SK-N-SH (cell line): ENCODE measurements around the gene UNC13B. TPM values are rescaled to one million over a fixed set of nuclear protein-coding genes. Genes with fewer than 3 reads are reported as not detected.

Experiments
- CTCF ChIA-PET: fragments of 300-600, 350-600 bp; formaldehyde crosslinking; extraction: SDS; loops from one replicate; lab custom pipeline; 2021; lab: Yijun Ruan, JAX
- POLR2A ChIA-PET: fragments of 350-600 bp; sonication (Branson Sonifier 250); formaldehyde crosslinking; extraction: SDS; loops from one replicate; lab custom pipeline; 2020; ENCODE audit warnings: antibody characterized with exemption, inconsistent platforms; lab: Yijun Ruan, JAX
- DNase-seq: peaks from one replicate; pipeline ENCODE4 v3.0.0; 2012
- H2AFZ ChIP-seq: fragments of 200-600 bp; sonication (generic); 2 replicates; pipeline ENCODE4 v1.8.1; 2016; ENCODE audit warnings: antibody characterized with exemption, mild to moderate bottlenecking, low read depth
- H3F3A ChIP-seq: fragments of 200-600 bp; sonication (generic); replicated peaks from 2 replicates; pipeline ENCODE3; 2016; ENCODE audit warnings: antibody characterized with exemption, mild to moderate bottlenecking; ENCODE audit not compliant: insufficient read depth
- H3K27ac ChIP-seq, 2 experiments: fragments of 200-500 bp in 1 of 2; fragments of 200-600 bp in 1 of 2; sonication (Bioruptor generic) in 1 of 2; sonication (generic), shearing (Covaris generic) in 1 of 2; 2 replicates each; pipeline versions ENCODE4 v1.5.1 to v1.6.1; 2014 to 2016; ENCODE audit warnings: low read depth in 2 of 2, inconsistent platforms in 1 of 2, low read length in 1 of 2, mild to moderate bottlenecking in 1 of 2, mixed read lengths in 1 of 2
- H3K27me3 ChIP-seq: fragments of 200-600 bp; sonication (generic), shearing (Covaris generic); 2 replicates; pipeline ENCODE4 v1.6.1; 2016; ENCODE audit warnings: mixed run types; ENCODE audit not compliant: insufficient read depth
- H3K36me3 ChIP-seq, 2 experiments: fragments of 200-500 bp in 1 of 2; fragments of 200-600 bp in 1 of 2; sonication (Bioruptor generic) in 1 of 2; sonication (generic) in 1 of 2; replicated peaks in 1 of 2; 2 replicates each; pipeline versions ENCODE3 to v1.5.1; 2014 to 2016; ENCODE audit warnings: low read length in 1 of 2, mild to moderate bottlenecking in 1 of 2; ENCODE audit not compliant: insufficient read depth in 2 of 2, control insufficient read depth in 1 of 2
- H3K4me1 ChIP-seq, 2 experiments: fragments of 200-500 bp in 1 of 2; fragments of 200-600 bp in 1 of 2; sonication (Bioruptor generic) in 1 of 2; sonication (generic), shearing (Covaris generic) in 1 of 2; 2 replicates each; pipeline versions ENCODE4 v1.5.1 to v1.6.1; 2014 to 2016; ENCODE audit warnings: low read depth in 1 of 2, low read length in 1 of 2, mixed run types in 1 of 2; ENCODE audit not compliant: insufficient read depth in 2 of 2, control insufficient read depth in 1 of 2
- H3K4me2 ChIP-seq: fragments of 200-600 bp; sonication (generic), shearing (Covaris generic); 2 replicates; pipeline ENCODE4 v1.6.1; 2017; ENCODE audit warnings: mixed run types
- H3K4me3 ChIP-seq, 2 experiments: fragments of 200-500 bp in 1 of 2; fragments of 200-600 bp in 1 of 2; sonication (Bioruptor generic) in 1 of 2; sonication (generic), shearing (Covaris generic) in 1 of 2; 2 replicates each; pipeline versions ENCODE4 v1.5.1 to v1.8.1; 2014 to 2016; ENCODE audit warnings: low read depth in 2 of 2, inconsistent platforms in 1 of 2, low read length in 1 of 2, mild to moderate bottlenecking in 1 of 2, mixed read lengths in 1 of 2, moderate library complexity in 1 of 2
- H3K79me2 ChIP-seq: fragments of 200-600 bp; sonication (generic); 2 replicates; pipeline ENCODE4 v1.8.1; 2017; ENCODE audit warnings: mild to moderate bottlenecking; ENCODE audit not compliant: insufficient read depth
- H3K9ac ChIP-seq: fragments of 200-600 bp; sonication (generic); 2 replicates; pipeline ENCODE4 v1.6.1; 2017; ENCODE audit warnings: mixed run types
- H3K9me2 ChIP-seq: fragments of 200-600 bp; sonication (generic); 2 replicates; pipeline ENCODE4 v1.6.1; 2017; ENCODE audit warnings: mixed run types
- H3K9me3 ChIP-seq: fragments of 200-600 bp; sonication (generic); 2 replicates; pipeline ENCODE4 v1.6.1; 2017; ENCODE audit warnings: mixed run types, mild to moderate bottlenecking, moderate library complexity
- H4K20me1 ChIP-seq: fragments of 200-600 bp; sonication (generic); 2 replicates; pipeline ENCODE4 v1.6.1; 2017; ENCODE audit warnings: mild to moderate bottlenecking, mixed run types; ENCODE audit not compliant: insufficient read depth
- CHD2 ChIP-seq: fragments of 150-350 bp; IDR thresholded peaks from 2 replicates; pipeline ENCODE4 v1.6.1; 2018; ENCODE audit warnings: low read length; ENCODE audit not compliant: partially characterized antibody
- ELF1 ChIP-seq: IDR thresholded peaks from 2 replicates; pipeline ENCODE4 v1.4.0; 2012
- FOXM1 ChIP-seq: IDR thresholded peaks from 2 replicates; pipeline ENCODE4 v1.4.0; 2012; ENCODE audit warnings: low read depth, mild to moderate bottlenecking
- GABPA ChIP-seq: IDR thresholded peaks from 2 replicates; pipeline ENCODE4 v1.4.0; 2012; ENCODE audit warnings: low read depth, mild to moderate bottlenecking
- GATA2 ChIP-seq: sonication (generic); formaldehyde crosslinking; IDR thresholded peaks from 2 replicates; pipeline ENCODE4 v1.5.0; 2020; ENCODE audit warnings: mild to moderate bottlenecking, missing genetic modification reagents
- JUND ChIP-seq: IDR thresholded peaks from 2 replicates; pipeline ENCODE4 v1.4.0; 2012
- MXI1 ChIP-seq: IDR thresholded peaks from 2 replicates; pipeline ENCODE4 v1.6.1; 2012; ENCODE audit warnings: mild to moderate bottlenecking, low read depth, low read length, improper control_type of control experiment
- NRF1 ChIP-seq: IDR thresholded peaks from 2 replicates; pipeline ENCODE4 v1.6.1; 2012; ENCODE audit warnings: low read depth, mild to moderate bottlenecking, low read length
- POLR2AphosphoS5 ChIP-seq: IDR thresholded peaks from 2 replicates; pipeline ENCODE4 v1.6.1; 2012; ENCODE audit warnings: low read depth, low read length
- RFX5 ChIP-seq: IDR thresholded peaks from 2 replicates; pipeline ENCODE4 v1.6.1; 2012; ENCODE audit warnings: mild to moderate bottlenecking, improper control_type of control experiment, low read length
- RXRA ChIP-seq: IDR thresholded peaks from 2 replicates; pipeline ENCODE4 v1.4.0; 2012; ENCODE audit warnings: low read depth, mild to moderate bottlenecking, borderline replicate concordance
- TCF12 ChIP-seq: IDR thresholded peaks from 2 replicates; pipeline ENCODE4 v1.4.0; 2012
- TEAD4 ChIP-seq: IDR thresholded peaks from 2 replicates; pipeline ENCODE4 v1.4.0; 2012; ENCODE audit warnings: mild to moderate bottlenecking, borderline replicate concordance; ENCODE audit not compliant: insufficient read depth
- YY1 ChIP-seq: IDR thresholded peaks from 2 replicates; pipeline ENCODE4 v1.4.0; 2012; ENCODE audit warnings: low read depth, mild to moderate bottlenecking
- WGBS: methylation state at CpG from one replicate; pipeline ENCODE4 v1.1.6; 2017; ENCODE audit warnings: low lambda C conversion rate; 5-methylcytosine and 5-hydroxymethylcytosine counted together
- polyA plus RNA-seq, 3 experiments: library from polyadenylated mRNA; depleted of rRNA; stranded (reverse); fragments of >200 nt; gene quantifications; 2 replicates each; pipeline ENCODE4 v1.2.3, GENCODE V29; 2012
- TF ChIP-seq, protein P1 (sequence below): IDR thresholded peaks from 2 replicates; pipeline ENCODE4 v1.4.0; 2012; ENCODE audit warnings: low read depth, borderline replicate concordance
- TF ChIP-seq, protein P2 (sequence below): IDR thresholded peaks from 2 replicates; pipeline ENCODE4 v1.4.0; 2012; ENCODE audit warnings: low read depth
- TF ChIP-seq, protein P3 (sequence below): fragments of 150-350 bp; IDR thresholded peaks from 2 replicates; pipeline ENCODE4 v1.6.1; 2016; ENCODE audit warnings: mild to moderate bottlenecking, low read depth, low read length
- TF ChIP-seq, protein P4 (sequence below): IDR thresholded peaks from 2 replicates; pipeline ENCODE4 v1.6.1; 2012; ENCODE audit warnings: mild to moderate bottlenecking, low read depth, low read length, moderate library complexity
- TF ChIP-seq, protein P5 (sequence below): fragments of 200-600 bp; sonication (generic); IDR thresholded peaks from 2 replicates; pipeline ENCODE4 v1.6.1; 2017; ENCODE audit warnings: antibody characterized with exemption, mild to moderate bottlenecking, moderate library complexity

Gene UNC13B
- polyA plus RNA-seq, 1 of the 3 experiments (the other 2 are of a cell fraction) = 8.1 TPM

DNA sequence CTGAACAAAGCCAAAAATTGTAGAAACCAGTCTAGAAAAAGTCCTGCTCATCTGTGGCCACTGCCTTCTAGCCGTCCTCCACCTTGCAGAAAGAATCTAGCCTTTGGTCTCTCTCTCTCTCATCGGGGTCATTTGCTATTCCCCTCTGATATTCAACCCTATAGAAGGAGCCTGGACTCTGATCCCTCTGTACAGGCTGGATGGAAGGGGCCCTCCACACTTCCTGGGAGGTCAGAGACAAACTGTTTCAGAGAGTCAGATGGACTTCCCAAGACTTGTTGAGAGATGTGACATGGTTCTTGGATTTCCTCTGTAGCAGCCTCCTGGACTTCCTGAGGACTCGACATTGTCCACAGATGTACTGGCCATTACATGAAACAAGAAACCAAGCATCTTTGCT lies 243.1 kb downstream of the UNC13B start:
- H3K27ac ChIP-seq = no peak overlapping the region
- peaks cover 0 to 7% of the 10 kb centered on the region in 2 experiments for H3K36me3 ChIP-seq
- POLR2A ChIA-PET = no interaction called here
- no peak overlapping the region for H3K4me3 ChIP-seq
- no peaks in the 10 kb centered on the region for H4K20me1 ChIP-seq
- WGBS = 96% methylated on average over 3 of the region's 3 CpGs
- TF ChIP-seq GATA2 (no peak), RFX5 (no peak), NRF1 (no peak), TEAD4 (no peak), GABPA (no peak), POLR2AphosphoS5 (no peak), FOXM1 (no peak), RXRA (no peak)
- TF ChIP-seq, protein P1, sequence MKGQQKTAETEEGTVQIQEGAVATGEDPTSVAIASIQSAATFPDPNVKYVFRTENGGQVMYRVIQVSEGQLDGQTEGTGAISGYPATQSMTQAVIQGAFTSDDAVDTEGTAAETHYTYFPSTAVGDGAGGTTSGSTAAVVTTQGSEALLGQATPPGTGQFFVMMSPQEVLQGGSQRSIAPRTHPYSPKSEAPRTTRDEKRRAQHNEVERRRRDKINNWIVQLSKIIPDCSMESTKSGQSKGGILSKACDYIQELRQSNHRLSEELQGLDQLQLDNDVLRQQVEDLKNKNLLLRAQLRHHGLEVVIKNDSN = no peak
- TF ChIP-seq, protein P2, sequence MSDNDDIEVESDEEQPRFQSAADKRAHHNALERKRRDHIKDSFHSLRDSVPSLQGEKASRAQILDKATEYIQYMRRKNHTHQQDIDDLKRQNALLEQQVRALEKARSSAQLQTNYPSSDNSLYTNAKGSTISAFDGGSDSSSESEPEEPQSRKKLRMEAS = no peak
- TF ChIP-seq, protein P3, sequence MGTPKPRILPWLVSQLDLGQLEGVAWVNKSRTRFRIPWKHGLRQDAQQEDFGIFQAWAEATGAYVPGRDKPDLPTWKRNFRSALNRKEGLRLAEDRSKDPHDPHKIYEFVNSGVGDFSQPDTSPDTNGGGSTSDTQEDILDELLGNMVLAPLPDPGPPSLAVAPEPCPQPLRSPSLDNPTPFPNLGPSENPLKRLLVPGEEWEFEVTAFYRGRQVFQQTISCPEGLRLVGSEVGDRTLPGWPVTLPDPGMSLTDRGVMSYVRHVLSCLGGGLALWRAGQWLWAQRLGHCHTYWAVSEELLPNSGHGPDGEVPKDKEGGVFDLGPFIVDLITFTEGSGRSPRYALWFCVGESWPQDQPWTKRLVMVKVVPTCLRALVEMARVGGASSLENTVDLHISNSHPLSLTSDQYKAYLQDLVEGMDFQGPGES = no peak
- TF ChIP-seq, all 33 proteins: peak for 0
- H3K4me1 ChIP-seq = no peaks in the 10 kb centered on the region
- H2AFZ ChIP-seq = no peak overlapping the region
- no peaks in the 10 kb centered on the region for H3K79me2 ChIP-seq
- no peak overlapping the region for H3K9ac ChIP-seq
- CTCF ChIA-PET = interaction anchor here (1.4 kb wide), 1 partner anchor 505 kb away, joined by 4 read pairs; no protein-coding TSS in a partner anchor
- H3K9me3 ChIP-seq = no peaks in the 10 kb centered on the region
- H3K9me2 ChIP-seq = no peaks in the 10 kb centered on the region
- no peaks in the 10 kb centered on the region for H3K27me3 ChIP-seq
- no peak for DNase-seq
- no peaks in the 10 kb centered on the region for H3F3A ChIP-seq
- no peak overlapping the region for H3K4me2 ChIP-seq

DNA sequence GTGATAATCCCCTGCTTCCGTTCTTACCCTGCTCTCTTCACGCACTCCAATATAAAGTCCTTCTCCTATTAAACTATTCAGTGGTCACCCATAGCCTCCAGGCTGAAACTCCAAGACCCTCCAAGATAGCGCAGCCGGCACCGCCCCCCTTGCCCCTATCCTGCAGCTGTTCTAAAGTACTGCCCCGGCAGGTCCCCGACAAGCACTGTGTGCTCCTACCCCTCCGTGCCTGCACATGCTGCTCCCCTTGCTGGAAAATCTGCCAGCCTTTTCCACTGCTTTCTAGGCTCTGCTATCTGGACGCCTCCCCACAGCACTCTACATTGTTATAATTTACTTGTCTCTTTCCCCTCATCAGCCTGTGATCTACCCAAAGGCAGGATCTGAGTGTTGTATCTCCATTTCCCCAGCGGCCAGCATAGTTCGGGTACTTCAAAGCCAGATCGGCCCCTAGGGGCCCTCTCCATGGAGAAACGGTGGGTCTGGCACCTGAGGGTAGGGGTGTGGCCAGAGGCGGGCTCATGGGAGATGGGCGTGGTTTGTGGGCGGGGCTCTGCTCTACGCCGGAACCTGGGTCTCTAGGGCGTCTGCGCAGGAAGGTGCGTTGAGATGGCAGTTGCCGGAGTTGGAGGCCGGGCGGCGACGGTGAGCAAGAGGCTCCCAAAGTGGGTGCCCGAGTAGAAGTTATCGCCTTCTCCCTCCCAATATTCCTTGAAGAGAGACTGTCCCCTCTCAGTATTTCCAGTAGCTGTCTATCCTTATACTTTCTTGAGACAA lies 244.6 kb downstream of the UNC13B start:
- Histone ChIP-seq H3K9me2 (no peaks in the 10 kb centered on the region), H3K9ac (no peak overlapping the region), H3K4me3 (no peak overlapping the region), H3K4me2 (no peak overlapping the region), H4K20me1 (no peaks in the 10 kb centered on the region), H3K4me1 (no peaks in the 10 kb centered on the region)
- DNase-seq = no peak
- no peak for TF ChIP-seq GATA2
- TF ChIP-seq RXRA = no peak
- TF ChIP-seq MXI1 = no peak
- TF ChIP-seq CHD2 = no peak
- no peak for TF ChIP-seq TCF12
- TF ChIP-seq, protein P4, sequence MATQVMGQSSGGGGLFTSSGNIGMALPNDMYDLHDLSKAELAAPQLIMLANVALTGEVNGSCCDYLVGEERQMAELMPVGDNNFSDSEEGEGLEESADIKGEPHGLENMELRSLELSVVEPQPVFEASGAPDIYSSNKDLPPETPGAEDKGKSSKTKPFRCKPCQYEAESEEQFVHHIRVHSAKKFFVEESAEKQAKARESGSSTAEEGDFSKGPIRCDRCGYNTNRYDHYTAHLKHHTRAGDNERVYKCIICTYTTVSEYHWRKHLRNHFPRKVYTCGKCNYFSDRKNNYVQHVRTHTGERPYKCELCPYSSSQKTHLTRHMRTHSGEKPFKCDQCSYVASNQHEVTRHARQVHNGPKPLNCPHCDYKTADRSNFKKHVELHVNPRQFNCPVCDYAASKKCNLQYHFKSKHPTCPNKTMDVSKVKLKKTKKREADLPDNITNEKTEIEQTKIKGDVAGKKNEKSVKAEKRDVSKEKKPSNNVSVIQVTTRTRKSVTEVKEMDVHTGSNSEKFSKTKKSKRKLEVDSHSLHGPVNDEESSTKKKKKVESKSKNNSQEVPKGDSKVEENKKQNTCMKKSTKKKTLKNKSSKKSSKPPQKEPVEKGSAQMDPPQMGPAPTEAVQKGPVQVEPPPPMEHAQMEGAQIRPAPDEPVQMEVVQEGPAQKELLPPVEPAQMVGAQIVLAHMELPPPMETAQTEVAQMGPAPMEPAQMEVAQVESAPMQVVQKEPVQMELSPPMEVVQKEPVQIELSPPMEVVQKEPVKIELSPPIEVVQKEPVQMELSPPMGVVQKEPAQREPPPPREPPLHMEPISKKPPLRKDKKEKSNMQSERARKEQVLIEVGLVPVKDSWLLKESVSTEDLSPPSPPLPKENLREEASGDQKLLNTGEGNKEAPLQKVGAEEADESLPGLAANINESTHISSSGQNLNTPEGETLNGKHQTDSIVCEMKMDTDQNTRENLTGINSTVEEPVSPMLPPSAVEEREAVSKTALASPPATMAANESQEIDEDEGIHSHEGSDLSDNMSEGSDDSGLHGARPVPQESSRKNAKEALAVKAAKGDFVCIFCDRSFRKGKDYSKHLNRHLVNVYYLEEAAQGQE = no peak
- TF ChIP-seq, protein P5, sequence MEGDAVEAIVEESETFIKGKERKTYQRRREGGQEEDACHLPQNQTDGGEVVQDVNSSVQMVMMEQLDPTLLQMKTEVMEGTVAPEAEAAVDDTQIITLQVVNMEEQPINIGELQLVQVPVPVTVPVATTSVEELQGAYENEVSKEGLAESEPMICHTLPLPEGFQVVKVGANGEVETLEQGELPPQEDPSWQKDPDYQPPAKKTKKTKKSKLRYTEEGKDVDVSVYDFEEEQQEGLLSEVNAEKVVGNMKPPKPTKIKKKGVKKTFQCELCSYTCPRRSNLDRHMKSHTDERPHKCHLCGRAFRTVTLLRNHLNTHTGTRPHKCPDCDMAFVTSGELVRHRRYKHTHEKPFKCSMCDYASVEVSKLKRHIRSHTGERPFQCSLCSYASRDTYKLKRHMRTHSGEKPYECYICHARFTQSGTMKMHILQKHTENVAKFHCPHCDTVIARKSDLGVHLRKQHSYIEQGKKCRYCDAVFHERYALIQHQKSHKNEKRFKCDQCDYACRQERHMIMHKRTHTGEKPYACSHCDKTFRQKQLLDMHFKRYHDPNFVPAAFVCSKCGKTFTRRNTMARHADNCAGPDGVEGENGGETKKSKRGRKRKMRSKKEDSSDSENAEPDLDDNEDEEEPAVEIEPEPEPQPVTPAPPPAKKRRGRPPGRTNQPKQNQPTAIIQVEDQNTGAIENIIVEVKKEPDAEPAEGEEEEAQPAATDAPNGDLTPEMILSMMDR = no peak
- no peak for TF ChIP-seq ELF1
- TF ChIP-seq GABPA = no peak
- no peak for TF ChIP-seq YY1
- no peak for TF ChIP-seq JUND
- TF ChIP-seq, all 33 proteins: peak for 0
- WGBS = 90% methylated on average over 23 of the region's 28 CpGs
- H3K36me3 ChIP-seq = no peaks in the 10 kb centered on the region
- no peak overlapping the region for H2AFZ ChIP-seq
- no peak overlapping the region for H3K27ac ChIP-seq
- H3K79me2 ChIP-seq = no peaks in the 10 kb centered on the region
- H3F3A ChIP-seq = no peaks in the 10 kb centered on the region
- H3K27me3 ChIP-seq = no peaks in the 10 kb centered on the region
- POLR2A ChIA-PET = no interaction called here
- CTCF ChIA-PET = interaction anchor here (1.4 kb wide), 1 partner anchor 506 kb away, joined by 4 read pairs; no protein-coding TSS in a partner anchor
- H3K9me3 ChIP-seq = no peaks in the 10 kb centered on the region
